ENCODE results near the gene KLB. TPM values are rescaled to one million over a fixed set of nuclear protein-coding genes. Genes with fewer than 3 reads are reported as not detected.

KLB gene
- total and polyA plus RNA-seq, 5 donors = 0.03 to 0.32 (median 0.06) TPM

GRCh38 chr4:39426728-39427127 lies 20.0 kb downstream of the KLB start:
- H3K4me1 ChIP-seq (ENCODE audit: control insufficient read depth, insufficient read depth, low read length) = no peaks in the 10 kb centered on the region
- intact Hi-C loops (cut with DNase I) = no loop called here
- no peaks in the 10 kb centered on the region for H3K27me3 ChIP-seq (ENCODE audit: control insufficient read depth, insufficient read depth)
- no peak overlapping the region for H3K27ac ChIP-seq (ENCODE audit: low read length)
- no peak overlapping the region for H3K4me3 ChIP-seq (ENCODE audit: low read length)
- ATAC-seq (no peak), DNase-seq (no peak)
- H3K9me3 ChIP-seq (ENCODE audit: control insufficient read depth, low read length) = no peaks in the 10 kb centered on the region
- 97% methylated on average over 1 of the region's 1 CpG for WGBS

DNA sequence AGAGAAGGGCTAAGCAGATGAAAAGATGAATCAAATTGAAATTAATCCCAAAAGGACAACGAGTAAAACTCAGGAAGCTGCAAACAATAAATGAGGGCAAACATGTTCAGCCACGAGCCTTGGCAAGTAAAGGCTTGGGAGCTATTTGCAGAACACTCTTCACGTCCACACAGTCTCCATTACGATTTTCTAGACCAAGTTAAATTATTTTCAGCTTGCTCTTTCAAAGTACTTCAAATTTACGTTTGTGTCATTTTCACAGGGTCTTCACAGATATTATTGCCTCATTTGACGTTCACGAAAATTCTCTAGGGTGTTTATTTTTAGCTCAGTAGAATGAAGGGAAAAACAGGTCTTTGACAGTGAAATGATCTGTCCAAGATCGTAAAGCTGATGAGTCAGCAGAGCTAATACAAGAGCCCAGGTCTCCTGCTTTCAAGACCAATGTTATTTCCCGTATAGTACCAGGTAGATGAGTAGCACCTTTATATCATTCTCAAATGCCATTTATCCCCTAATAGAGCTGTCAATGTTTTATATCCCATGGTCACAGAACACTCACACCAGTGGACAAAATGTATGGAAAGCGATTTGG lies 20.9 kb downstream of the KLB start:
- ATAC-seq = no peak
- WGBS = 64% methylated on average over 10 of the region's 10 CpGs

DNA sequence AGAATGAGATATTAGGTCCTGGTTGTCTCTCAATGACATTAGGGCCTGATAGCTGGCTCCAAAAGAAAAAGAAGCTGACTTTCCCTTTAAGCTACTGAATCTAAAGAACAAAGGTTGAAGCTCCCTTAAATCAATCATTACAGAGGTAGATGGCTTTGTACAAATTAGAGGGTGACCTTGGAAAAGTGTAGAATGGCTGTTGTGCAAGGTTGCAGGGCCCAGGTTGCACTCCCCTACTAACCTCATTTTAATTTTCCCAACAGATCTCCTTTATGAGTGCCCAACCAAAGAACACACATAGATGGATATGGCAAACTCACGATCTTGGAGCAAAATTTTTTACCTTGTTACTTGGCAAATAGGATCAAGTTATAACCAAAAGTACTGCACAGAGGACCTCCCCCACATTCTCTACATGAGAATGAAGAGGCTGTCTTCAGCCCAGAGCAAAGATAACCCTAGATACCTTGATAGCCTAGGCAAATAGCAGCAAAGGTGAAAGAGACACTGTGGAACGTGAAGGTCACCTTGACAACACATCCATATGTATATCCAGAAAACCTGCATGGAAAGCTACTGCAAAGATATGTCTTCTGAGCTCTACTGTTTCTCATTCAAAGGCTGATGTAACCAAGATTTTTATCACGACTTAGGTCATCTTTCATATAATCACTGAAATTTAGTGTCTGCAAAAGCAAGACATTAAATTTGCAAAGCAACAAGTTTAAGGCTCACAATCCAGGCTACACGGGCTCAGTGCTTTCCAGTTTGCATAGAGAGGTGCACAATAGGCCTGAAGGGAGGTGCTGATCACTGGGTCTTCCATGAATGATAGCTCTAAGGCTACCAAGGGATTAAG lies 23.0 kb downstream of the KLB start:
- DNase-seq (no peak), ATAC-seq (no peak)
- Histone ChIP-seq H3K4me1 (ENCODE audit: control insufficient read depth, insufficient read depth, low read length) (no peaks in the 10 kb centered on the region), H3K9me3 (ENCODE audit: control insufficient read depth, low read length) (no peaks in the 10 kb centered on the region), H3K27ac (ENCODE audit: low read length) (no peak overlapping the region), H3K4me3 (ENCODE audit: low read length) (no peak overlapping the region), H3K27me3 (ENCODE audit: control insufficient read depth, insufficient read depth) (no peaks in the 10 kb centered on the region)
- intact Hi-C loops (cut with DNase I) = no loop called here
- 76% methylated on average over 4 of the region's 4 CpGs for WGBS

More for the DNA sequence above, 20.9 kb downstream of the KLB start:
- H3K9me3 ChIP-seq (ENCODE audit: control insufficient read depth, low read length) = no peaks in the 10 kb centered on the region
- DNase-seq = no peak
- no peaks in the 10 kb centered on the region for H3K27me3 ChIP-seq (ENCODE audit: control insufficient read depth, insufficient read depth)
- no peak overlapping the region for H3K27ac ChIP-seq (ENCODE audit: low read length)
- no peak overlapping the region for H3K4me3 ChIP-seq (ENCODE audit: low read length)
- H3K4me1 ChIP-seq (ENCODE audit: control insufficient read depth, insufficient read depth, low read length) = no peaks in the 10 kb centered on the region
- intact Hi-C loops (cut with DNase I) = no loop called here

GRCh38 chr4:39433878-39434492 lies 27.3 kb downstream of the KLB start:
- Histone ChIP-seq H3K4me1 (ENCODE audit: control insufficient read depth, insufficient read depth, low read length) (no peaks in the 10 kb centered on the region), H3K27me3 (ENCODE audit: control insufficient read depth, insufficient read depth) (no peaks in the 10 kb centered on the region), H3K4me3 (ENCODE audit: low read length) (no peak overlapping the region), H3K9me3 (ENCODE audit: control insufficient read depth, low read length) (no peaks in the 10 kb centered on the region), H3K27ac (ENCODE audit: low read length) (no peak overlapping the region)
- 92% methylated on average over 11 of the region's 11 CpGs for WGBS
- no peak for ATAC-seq
- intact Hi-C loops (cut with DNase I) = no loop called here
- DNase-seq = no peak

DNA sequence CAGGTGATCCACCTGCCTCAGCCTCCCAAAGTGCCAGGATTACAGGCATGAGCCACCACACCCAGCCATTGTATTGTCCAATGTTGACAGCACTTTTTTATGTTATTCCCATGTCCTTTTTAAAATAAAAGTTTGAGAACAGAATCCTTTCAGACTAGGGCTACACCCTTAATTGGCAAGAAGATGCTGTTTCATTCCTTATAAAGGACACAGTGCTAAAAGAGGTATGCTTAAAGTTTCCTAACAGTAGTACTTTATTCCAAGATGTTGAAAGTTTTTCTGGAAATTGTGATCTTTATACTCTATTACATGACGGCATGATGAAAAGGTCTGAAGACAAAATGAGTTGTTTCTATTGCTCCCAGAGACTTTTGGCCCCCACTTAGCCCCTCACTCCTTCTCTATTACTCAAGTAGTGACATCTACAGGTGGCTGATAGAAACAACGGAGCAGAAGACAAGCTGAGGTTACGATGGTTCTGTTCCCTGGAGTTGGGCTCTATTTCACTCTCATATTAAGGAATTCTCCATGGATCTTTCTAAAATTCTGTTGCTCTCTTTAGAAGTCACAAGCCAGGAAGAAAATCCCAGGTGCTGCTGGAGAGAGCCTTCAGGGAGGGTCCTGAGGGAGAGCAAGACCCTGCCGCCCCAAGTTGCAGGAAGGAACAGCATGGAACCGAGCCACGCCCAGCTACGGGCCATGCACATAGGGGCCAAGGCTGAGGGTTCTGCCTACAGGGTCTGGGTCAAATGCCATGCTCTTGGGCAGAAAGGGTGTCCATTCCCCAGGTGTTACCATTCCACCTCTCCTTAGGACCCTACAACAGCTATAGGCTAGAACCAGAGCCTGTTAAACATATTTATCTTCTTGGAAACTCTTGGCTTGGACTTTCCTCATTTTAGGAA lies 29.2 kb downstream of the KLB start:
- H3K27ac ChIP-seq (ENCODE audit: low read length) = no peak overlapping the region
- intact Hi-C loops (cut with DNase I) = no loop called here
- 58% methylated on average over 7 of the region's 7 CpGs for WGBS
- H3K27me3 ChIP-seq (ENCODE audit: control insufficient read depth, insufficient read depth) = no peaks in the 10 kb centered on the region
- no peaks in the 10 kb centered on the region for H3K9me3 ChIP-seq (ENCODE audit: control insufficient read depth, low read length)
- no peak overlapping the region for H3K4me3 ChIP-seq (ENCODE audit: low read length)
- DNase-seq (no peak), ATAC-seq (no peak)
- H3K4me1 ChIP-seq (ENCODE audit: control insufficient read depth, insufficient read depth, low read length) = no peaks in the 10 kb centered on the region

GRCh38 chr4:39441593-39441992 lies 34.9 kb downstream of the KLB start:
- intact Hi-C loops (cut with DNase I) = no loop called here
- 85% methylated on average over 2 of the region's 2 CpGs for WGBS
- ATAC-seq (no peak), DNase-seq (no peak)
- Histone ChIP-seq H3K4me1 (ENCODE audit: control insufficient read depth, insufficient read depth, low read length) (no peaks in the 10 kb centered on the region), H3K4me3 (ENCODE audit: low read length) (no peak overlapping the region), H3K27me3 (ENCODE audit: control insufficient read depth, insufficient read depth) (no peaks in the 10 kb centered on the region), H3K27ac (ENCODE audit: low read length) (no peak overlapping the region), H3K9me3 (ENCODE audit: control insufficient read depth, low read length) (no peaks in the 10 kb centered on the region)

GRCh38 chr4:39442998-39443397 lies 36.3 kb downstream of the KLB start:
- no peaks in the 10 kb centered on the region for H3K4me1 ChIP-seq (ENCODE audit: control insufficient read depth, insufficient read depth, low read length)
- no peaks in the 10 kb centered on the region for H3K9me3 ChIP-seq (ENCODE audit: control insufficient read depth, low read length)
- ATAC-seq = no peak
- DNase-seq = no peak
- H3K4me3 ChIP-seq (ENCODE audit: low read length) = no peak overlapping the region
- WGBS = 72% methylated on average over 4 of the region's 4 CpGs
- H3K27me3 ChIP-seq (ENCODE audit: control insufficient read depth, insufficient read depth) = no peaks in the 10 kb centered on the region
- no peak overlapping the region for H3K27ac ChIP-seq (ENCODE audit: low read length)
- intact Hi-C loops (cut with DNase I) = no loop called here

GRCh38 chr4:39446483-39446841 lies 39.7 kb downstream of the KLB start:
- H3K9me3 ChIP-seq (ENCODE audit: control insufficient read depth, low read length) = no peaks in the 10 kb centered on the region
- ATAC-seq (peak in 1 of 2 donors; percentile 44), DNase-seq (peak in 1 of 3 donors; percentile 53)
- no peaks in the 10 kb centered on the region for H3K4me1 ChIP-seq (ENCODE audit: control insufficient read depth, insufficient read depth, low read length)
- WGBS = 81% methylated on average over 20 of the region's 20 CpGs
- H3K27me3 ChIP-seq (ENCODE audit: control insufficient read depth, insufficient read depth) = no peaks in the 10 kb centered on the region
- no peak overlapping the region for H3K4me3 ChIP-seq (ENCODE audit: low read length)
- no peak overlapping the region for H3K27ac ChIP-seq (ENCODE audit: low read length)
- intact Hi-C loops (cut with DNase I) = no loop called here

GRCh38 chr4:39446842-39447573 lies 40.3 kb downstream of the KLB start:
- peak; percentile 87 for ATAC-seq
- H3K27me3 ChIP-seq (ENCODE audit: control insufficient read depth, insufficient read depth) = no peaks in the 10 kb centered on the region
- peak overlapping the region; percentile 33 for H3K4me3 ChIP-seq (ENCODE audit: low read length)
- intact Hi-C loops (cut with DNase I) = no loop called here
- no peaks in the 10 kb centered on the region for H3K4me1 ChIP-seq (ENCODE audit: control insufficient read depth, insufficient read depth, low read length)
- no peak overlapping the region for H3K27ac ChIP-seq (ENCODE audit: low read length)
- DNase-seq = peak; percentile 71 to 87 (median 84)
- no peaks in the 10 kb centered on the region for H3K9me3 ChIP-seq (ENCODE audit: control insufficient read depth, low read length)
- WGBS = 5% methylated on average over 61 of the region's 61 CpGs

DNA sequence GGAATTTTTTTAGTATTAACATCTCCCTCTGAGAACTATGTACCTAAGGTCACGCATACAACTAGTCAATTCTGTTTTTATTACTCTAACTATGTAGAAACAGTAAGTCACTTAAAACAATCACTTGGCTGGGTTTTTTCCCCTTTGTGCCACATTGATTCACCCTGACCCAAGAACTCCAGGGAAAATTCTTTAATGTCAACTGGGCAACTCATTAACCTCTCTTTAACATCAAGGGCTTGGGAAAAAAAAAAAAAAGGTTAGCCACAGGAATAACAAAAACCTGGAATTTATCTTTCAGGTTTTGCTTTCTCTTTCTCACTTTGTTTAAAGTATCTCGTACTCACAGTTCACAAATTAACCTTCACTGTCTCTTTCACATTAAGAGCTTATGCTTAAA lies 43.9 kb downstream of the KLB start:
- Histone ChIP-seq H3K9me3 (ENCODE audit: control insufficient read depth, low read length) (no peaks in the 10 kb centered on the region), H3K4me1 (ENCODE audit: control insufficient read depth, insufficient read depth, low read length) (no peaks in the 10 kb centered on the region), H3K4me3 (ENCODE audit: low read length) (no peak overlapping the region), H3K27me3 (ENCODE audit: control insufficient read depth, insufficient read depth) (no peaks in the 10 kb centered on the region), H3K27ac (ENCODE audit: low read length) (no peak overlapping the region)
- ATAC-seq (no peak), DNase-seq (no peak)
- intact Hi-C loops (cut with DNase I) = no loop called here
- 61% methylated on average over 2 of the region's 2 CpGs for WGBS
